ENCODE results near the gene RPL6. TPM values are rescaled to one million over a fixed set of nuclear protein-coding genes. Genes with fewer than 3 reads are reported as not detected.
"Not testable (repeated sequence)": the region's sequence is repeated elsewhere in the genome, so short reads cannot be mapped to it uniquely, and the experiment has no call there.

Gene RPL6
- 3,473 TPM for polyA plus RNA-seq (ENCODE audit: insufficient read length)

- DNase-seq (ENCODE audit: low read depth): peak; percentile 88
Observed at GRCh38 chr12:112409064-112409905, at the start of gene RPL6. RPL6 (minus strand) TSS chr12:112409605; CDS start chr12:112408656, 949 bp downstream.

GRCh38 chr12:112458751-112459150 is 49.3 kb upstream of the RPL6 start:
- DNase-seq (ENCODE audit: low read depth): no peak

- DNase-seq (ENCODE audit: low read depth): no peak
Observed at GRCh38 chr12:112458330-112458729, 48.9 kb upstream of the RPL6 start.

- DNase-seq (ENCODE audit: low read depth): not testable (repeated sequence)
Observed at GRCh38 chr12:112457142-112457541, 47.7 kb upstream of the RPL6 start.

GRCh38 chr12:112456029-112456428 is 46.6 kb upstream of the RPL6 start:
- DNase-seq (ENCODE audit: low read depth): no peak

GRCh38 chr12:112450725-112451124 is 41.3 kb upstream of the RPL6 start:
- no peak for DNase-seq (ENCODE audit: low read depth)

- DNase-seq (ENCODE audit: low read depth): not testable (repeated sequence)
Observed at GRCh38 chr12:112448165-112448564, 38.8 kb upstream of the RPL6 start.

- no peak for DNase-seq (ENCODE audit: low read depth)
Observed at GRCh38 chr12:112447106-112447505, 37.7 kb upstream of the RPL6 start.

- no peak for DNase-seq (ENCODE audit: low read depth)
Observed at GRCh38 chr12:112446008-112446725, 36.8 kb upstream of the RPL6 start.

- no peak for DNase-seq (ENCODE audit: low read depth)
Observed at GRCh38 chr12:112443916-112444315, 34.5 kb upstream of the RPL6 start.

GRCh38 chr12:112440653-112441052 is 31.2 kb upstream of the RPL6 start:
- DNase-seq (ENCODE audit: low read depth): not testable (repeated sequence)

GRCh38 chr12:112439769-112440168 is 30.4 kb upstream of the RPL6 start:
- no peak for DNase-seq (ENCODE audit: low read depth)

- not testable (repeated sequence) for DNase-seq (ENCODE audit: low read depth)
Observed at GRCh38 chr12:112438645-112439044, 29.2 kb upstream of the RPL6 start.

- DNase-seq (ENCODE audit: low read depth): no peak
Observed at GRCh38 chr12:112433551-112433950, 24.1 kb upstream of the RPL6 start.

GRCh38 chr12:112431965-112432364 is 22.6 kb upstream of the RPL6 start:
- DNase-seq (ENCODE audit: low read depth): no peak

GRCh38 chr12:112430929-112431328 is 21.5 kb upstream of the RPL6 start:
- no peak for DNase-seq (ENCODE audit: low read depth)

- no peak for DNase-seq (ENCODE audit: low read depth)
Observed at GRCh38 chr12:112427760-112428159, 18.4 kb upstream of the RPL6 start.

GRCh38 chr12:112425582-112426382 is 16.4 kb upstream of the RPL6 start:
- DNase-seq (ENCODE audit: low read depth): no peak

GRCh38 chr12:112424126-112424525 is 14.7 kb upstream of the RPL6 start:
- DNase-seq (ENCODE audit: low read depth): no peak

GRCh38 chr12:112422531-112422930 is 13.1 kb upstream of the RPL6 start:
- DNase-seq (ENCODE audit: low read depth): no peak

- DNase-seq (ENCODE audit: low read depth): no peak
Observed at GRCh38 chr12:112421363-112421762, 12.0 kb upstream of the RPL6 start.

GRCh38 chr12:112420740-112421139 is 11.3 kb upstream of the RPL6 start:
- no peak for DNase-seq (ENCODE audit: low read depth)
